GM04503 (cell line): ENCODE data around the gene KRTAP2-3.

Source experiments
- DNase-seq: peaks from one replicate; pipeline ENCODE4 v3.0.0-alpha.2; 2012; ENCODE audit warnings: low read depth

KRTAP2-3 gene

GRCh38 chr17:41029633-41030245, 30.2 kb downstream of the KRTAP2-3 start, which contains the start of gene KRTAP1-4:
KRTAP1-4 (minus strand) TSS chr17:41030195; CDS start chr17:41030078, 117 bp downstream.
- DNase-seq = no peak

DNA sequence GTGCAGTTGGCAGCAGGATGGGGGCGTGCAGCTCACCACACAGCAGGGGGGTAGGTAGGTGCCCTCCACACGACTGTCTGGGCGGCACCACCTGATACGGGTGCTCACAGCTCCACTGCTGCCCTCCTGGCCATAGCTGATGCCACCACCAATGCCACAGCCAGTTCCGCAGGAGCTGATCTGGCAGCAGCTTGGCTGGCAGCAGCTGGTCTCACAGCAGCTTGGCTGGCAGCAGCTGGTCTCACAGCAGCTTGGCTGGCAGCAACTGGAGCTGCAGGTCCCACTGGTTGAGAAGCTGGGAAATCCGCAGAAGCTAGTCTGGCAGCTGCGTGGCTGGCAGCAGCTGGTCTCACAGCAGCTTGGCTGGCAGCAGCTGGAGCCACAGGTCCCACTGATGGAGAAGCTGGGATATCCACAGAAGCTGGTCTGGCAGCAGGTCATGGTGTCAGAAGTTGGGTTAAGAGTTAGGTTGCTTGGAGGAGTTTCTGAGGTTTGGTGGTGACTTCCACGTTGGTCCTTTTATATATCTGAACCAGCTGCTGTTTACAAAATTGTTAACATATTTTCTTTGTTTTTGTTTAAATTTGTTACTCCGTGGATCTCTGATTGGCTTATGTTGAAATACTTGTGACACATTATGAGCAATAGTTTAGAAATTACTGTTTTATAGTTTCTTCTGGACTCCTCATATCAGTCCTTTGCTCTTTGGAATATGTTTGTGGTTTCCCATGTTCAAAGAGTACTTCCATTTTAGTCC, 33.0 kb downstream of the KRTAP2-3 start, which contains the start of gene KRTAP1-5:
KRTAP1-5 (minus strand) TSS at position 494 of the 757 bp plus-strand sequence; CDS start at position 441, 53 bp downstream.
- peak; percentile 95 for DNase-seq

- peak; percentile 33 for DNase-seq
These were observed 35.2 kb downstream of the KRTAP2-3 start for GRCh38 chr17:41024697-41025096.

GRCh38 chr17:41020336-41020735, 39.6 kb downstream of the KRTAP2-3 start:
- no peak for DNase-seq

- DNase-seq = no peak
These were observed 40.5 kb downstream of the KRTAP2-3 start for GRCh38 chr17:41019415-41019814.

DNA sequence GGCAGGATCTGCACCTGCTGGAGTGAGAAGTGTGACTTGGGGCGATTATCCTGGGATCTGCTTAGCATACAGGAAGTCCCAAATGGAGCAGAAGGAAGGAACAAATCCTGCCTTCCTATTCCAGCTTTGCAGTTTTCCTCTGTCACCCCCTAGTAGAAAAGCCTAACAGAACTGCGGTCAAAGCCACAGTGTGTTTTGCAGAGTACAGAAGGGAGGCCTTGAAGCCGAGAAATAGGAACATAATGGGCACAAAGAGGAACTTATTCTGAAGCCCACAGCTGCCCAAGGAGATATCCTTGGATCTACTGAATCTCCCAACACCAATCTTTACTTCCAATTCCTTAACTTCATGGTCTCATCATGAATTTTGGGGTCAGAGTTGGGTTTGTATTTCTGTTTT, 41.4 kb downstream of the KRTAP2-3 start:
- DNase-seq = no peak

DNA sequence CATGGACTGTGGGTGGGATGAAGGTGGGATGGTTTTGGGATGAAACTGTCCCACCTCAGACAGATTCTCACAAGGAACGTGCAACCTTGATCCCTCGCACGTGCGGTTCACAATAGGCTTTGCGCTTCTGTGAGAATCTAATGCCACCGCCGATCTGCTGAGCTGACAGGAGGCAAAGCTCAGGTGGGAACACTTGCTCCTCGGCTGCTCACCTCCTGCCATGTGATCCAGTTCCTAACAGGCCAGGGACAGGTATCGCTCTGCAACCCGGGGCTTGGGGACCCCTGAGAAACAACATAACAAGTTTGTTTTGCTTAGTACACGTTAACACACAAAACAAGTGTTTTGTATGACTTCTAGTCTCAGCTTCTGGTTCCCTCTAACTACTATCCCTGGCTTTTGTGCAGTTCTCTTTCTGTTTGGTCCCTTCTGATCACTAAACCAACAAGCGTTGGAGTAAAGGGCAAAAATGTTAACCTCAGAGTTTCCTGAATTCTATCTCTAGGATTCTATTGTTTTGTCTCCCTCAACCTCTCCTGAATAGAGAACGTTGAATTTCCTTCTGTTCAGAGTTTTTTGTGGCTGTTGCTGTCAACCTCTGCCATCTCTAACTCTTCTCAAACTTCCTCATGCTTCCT, 43.2 kb downstream of the KRTAP2-3 start:
- no peak for DNase-seq

DNA sequence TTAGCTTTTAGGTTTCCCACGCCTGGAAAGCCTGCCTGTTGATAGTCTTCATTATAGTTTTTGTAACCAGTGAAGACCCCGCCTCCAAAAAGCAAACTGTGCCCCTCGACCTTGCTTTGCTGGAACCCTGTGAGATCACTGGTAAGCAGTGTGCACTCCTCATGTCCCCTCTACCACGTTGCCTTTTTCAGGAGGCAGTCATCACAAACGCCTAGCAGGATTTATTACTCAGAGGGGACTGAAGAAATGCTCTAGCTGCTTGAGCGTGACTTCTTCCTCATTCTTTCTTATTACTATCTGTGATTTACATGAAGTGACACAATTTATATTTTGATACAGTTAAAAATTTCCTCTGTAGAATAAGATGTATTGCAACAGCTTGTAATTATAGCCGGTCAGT, 44.5 kb downstream of the KRTAP2-3 start:
- no peak for DNase-seq

GRCh38 chr17:41013606-41014005, 46.3 kb downstream of the KRTAP2-3 start:
- peak; percentile 29 for DNase-seq

DNA sequence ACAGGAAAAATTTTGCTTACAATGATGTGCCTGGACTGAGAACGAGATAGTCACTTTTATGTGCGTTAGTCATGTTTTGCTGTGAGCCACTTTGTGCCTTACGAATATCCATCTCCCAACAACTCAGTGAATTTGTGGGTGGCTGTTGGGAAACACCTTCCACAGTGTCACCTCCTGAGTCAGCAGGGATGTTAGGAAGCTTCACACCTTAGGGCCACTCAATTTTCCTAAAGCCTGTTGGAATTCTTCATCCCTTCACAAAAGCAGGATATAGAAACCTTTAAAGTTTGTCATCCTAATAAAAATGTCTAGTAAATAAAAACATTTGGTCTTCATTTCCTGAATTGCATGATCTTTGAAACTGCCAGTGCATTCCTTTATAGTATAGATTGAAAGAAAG, 46.7 kb downstream of the KRTAP2-3 start:
- peak; percentile 42 for DNase-seq

DNA sequence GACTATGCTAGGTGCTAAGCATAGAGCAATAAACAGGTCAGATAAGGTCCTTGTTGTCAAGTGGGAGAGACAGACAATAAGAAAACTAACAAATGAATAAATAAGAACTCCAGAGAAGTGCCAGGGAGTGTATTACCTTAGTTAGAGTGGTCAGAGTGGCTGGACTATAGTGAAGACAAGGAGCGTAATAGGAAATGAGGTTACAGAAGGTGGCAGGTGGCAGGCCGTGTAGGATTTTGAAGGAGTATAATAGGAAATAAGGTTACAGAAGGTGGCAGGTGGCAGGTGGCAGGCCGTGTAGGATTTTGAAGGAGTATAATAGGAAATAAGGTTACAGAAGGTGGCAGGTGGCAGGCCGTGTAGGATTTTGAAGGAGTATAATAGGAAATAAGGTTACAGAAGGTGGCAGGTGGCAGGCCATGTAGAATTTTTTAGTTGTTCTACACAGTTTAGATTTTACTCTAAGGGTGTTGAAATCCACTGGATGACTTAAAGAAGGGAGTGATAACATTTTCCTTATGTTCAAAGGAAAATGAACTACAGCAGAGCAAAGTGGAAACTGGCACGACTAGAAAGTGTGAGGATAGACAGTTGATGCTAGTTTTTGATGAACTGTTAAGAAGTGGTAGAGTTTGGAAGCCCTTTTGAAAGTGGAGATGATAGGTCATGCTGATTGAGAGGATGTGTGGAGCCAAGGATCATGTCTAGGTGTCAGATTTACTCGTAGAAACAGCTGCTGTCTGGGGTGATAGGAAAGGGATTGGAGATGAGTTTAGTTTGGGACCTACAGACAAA, 47.4 kb downstream of the KRTAP2-3 start:
- no peak for DNase-seq

- no peak for DNase-seq
These were observed 49.5 kb downstream of the KRTAP2-3 start for GRCh38 chr17:41010441-41010840.

DNA sequence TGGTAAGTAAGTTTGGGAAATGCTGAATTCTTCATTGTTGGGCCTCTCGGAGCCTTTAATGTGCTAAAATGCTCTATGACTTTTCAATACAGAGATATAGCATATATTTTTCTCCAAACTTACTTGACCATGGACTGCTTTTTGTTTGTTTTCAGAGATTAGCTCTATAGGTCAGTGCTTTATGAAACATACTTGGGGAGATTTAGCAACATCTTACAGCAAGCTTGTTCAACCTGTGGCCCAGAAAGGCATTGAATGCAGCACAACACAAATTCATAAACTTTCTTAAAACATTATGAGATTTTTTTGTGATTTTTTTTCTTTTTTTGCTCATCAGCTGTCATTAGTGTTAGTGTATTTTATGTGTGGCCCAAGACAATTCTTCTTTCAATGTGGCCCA, 50.0 kb downstream of the KRTAP2-3 start:
- DNase-seq = no peak

- no peak for DNase-seq
These were observed 50.6 kb downstream of the KRTAP2-3 start for GRCh38 chr17:41009301-41009760.
